T follicular helper cell (primary cell): Measurements from ENCODE around the gene SART3.
"Not testable (repeated sequence)": the region's sequence is repeated elsewhere in the genome, so short reads cannot be mapped to it uniquely, and the experiment has no call there.

Experiments
- DNase-seq: peaks from one replicate; pipeline ENCODE4 v3.0.0-alpha.2; 2020; ENCODE audit warnings: low read depth

SART3 gene

DNA sequence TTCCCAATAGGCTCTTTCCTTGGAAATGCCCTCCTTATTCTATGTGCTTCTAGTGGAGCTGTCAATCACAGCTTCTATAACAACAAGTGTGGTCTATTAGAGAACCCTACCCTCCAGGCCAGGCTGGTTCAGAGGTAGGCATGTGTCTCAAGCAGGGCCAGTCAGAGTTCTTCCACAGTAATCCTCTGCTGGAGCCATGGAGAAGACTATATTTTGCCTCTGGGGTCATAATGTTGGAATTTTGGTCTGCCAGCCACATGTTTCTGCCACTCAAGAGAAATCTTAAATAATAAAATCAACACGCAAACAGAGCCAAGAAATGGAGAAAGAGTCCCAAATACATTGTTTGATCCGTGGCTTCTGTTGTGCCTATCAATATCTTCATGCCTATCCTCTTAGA lies 69.7 kb downstream of the SART3 start:
- no peak for DNase-seq

DNA sequence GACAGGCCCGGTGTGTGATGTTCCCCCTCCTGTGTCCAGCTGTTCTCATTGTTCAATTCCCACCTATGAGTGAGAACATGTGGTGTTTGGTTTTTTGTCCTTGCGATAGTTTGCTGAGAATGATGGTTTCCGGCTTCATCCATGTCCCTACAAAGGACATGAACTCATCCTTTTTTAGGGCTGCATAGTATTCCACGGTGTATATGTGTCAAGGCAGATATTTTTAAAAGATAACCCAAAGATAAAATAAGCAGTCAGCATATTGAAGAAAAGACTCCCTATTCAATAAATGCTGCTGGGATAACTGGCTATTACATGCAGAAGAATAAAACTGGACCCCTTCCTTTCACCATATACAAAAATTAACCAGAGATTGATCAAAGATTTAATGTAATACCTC lies 73.9 kb downstream of the SART3 start:
- not testable (repeated sequence) for DNase-seq

DNA sequence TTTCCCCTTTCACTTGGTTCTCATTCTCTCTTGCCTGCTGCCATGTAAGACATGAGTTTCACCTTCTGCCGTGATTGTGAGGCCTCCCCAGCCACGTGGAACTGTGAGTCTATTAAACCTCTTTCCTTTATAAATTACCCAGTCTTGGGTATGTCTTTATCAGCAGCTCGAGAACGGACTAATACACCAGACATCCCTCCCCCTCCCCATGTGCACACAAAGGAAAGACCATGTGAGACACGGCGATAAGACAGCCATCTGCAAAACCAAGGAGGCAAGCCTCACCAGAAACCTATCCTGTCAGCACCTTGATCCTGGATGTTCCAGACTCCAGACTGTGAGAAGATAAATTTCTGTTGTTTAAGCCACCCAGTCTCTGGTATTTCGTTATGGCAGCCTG lies 75.6 kb downstream of the SART3 start:
- DNase-seq, result not testable (repeated sequence)

GRCh38 chr12:108484845-108485244 lies 76.1 kb downstream of the SART3 start:
- no peak for DNase-seq

DNA sequence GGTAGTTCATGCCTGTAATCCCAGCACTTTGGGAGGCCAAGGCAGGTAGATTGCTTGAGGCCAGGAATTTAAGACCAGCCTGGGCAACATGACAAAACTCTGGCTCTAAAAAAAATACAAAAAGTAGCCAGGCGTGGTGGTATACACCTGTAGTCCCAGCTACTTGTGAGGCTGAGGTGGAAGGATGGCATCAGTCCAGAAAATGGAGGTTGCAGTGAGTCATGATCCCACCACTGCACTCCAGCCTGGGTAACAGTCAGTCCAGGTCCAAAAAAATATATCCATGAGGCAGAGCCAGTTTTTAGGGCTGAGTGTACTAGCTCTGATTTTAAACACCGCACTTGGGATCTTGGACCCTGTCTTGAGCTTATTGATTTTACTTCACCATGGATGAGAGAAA lies 76.5 kb downstream of the SART3 start:
- DNase-seq, result no peak

DNA sequence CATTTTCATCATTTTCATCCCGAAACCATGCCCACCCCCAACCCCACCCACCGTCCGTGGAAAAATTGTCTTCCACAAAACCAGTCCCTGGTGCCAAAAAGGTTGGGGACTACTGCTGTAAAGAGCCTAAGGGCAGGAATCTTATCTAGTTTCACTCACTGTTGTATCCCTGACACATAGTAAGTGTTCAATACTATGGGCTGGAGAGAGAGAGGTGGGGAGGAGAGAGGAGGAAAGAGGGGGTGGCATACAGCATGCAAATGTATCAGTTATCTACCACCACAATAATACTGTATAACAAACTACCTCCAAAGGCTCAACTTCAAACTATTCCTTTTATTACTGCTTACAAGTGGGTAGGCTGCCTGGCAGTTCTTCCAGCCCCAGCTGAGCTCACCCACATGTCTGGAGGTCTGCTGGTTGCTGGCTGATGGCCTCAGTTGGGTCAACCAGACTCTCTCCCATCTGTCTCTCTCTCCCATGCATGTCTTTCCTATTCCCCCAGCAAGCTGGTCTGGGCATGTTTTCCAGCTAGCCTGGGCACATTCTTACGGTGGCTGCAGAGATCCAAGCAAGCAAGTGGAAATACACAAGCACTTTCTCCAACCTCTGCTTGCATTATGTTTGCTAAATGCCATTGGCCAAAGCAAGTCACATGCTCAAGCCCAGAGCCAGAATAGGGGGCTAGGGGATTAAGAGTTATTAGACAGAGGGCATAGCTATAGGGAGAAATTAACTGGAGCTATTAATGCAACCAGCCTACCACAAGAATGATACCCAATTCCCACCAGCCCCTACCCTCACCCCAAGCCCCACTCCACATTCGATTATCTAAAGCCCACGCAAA lies 77.5 kb downstream of the SART3 start:
- no peak for DNase-seq

DNA sequence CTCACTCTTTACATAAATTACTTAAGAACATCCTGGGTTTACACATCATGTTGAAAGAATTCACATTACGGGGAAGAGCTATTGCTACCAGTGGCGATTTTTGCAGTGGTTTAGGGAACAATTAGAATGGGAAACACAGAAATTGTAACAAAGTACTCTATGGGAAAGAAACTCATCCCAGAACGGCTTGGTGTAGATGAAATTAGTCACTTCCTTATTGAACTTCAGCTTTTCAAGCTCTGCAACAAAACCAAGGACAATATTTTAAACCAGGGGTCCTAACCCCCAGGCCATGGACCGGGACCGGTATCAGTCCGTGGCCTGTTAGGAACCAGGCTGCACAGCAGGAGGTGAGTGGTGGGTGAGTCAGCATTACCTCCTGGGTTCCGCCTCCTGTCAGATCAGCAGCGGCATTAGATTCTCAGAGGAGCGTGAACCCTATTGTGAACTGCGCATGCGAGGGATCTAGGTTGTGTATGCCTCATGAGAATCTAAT lies 78.2 kb downstream of the SART3 start:
- no peak for DNase-seq

GRCh38 chr12:108479364-108480070 lies 81.5 kb downstream of the SART3 start:
- DNase-seq, result no peak

DNA sequence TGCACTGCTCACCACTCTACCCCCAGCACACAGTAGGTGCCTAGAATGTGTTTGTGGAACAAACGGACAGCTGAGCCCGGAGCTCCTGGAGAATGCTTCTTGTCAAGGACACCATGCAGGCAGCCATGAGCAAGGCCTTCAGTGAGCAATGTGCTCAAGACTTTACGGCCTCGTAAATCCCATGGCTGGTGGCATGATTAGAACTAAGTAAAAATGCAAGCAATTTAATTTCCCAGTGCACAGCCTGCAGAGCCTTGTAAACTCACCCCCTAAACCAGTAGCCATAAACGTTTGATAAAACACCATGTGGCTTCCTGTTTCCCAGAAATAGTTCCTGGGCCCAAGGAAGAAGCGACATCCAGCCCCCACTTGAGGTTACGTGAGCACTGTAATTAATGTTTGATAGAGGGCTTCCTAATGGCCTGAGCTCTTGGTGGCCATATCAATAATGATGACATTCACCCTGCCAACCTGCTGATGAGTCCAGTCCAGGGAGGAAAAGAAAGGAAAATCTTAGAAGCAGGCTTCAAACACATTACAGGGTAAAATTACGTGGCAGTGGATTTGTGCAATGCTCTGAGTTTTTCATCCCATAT lies 82.3 kb downstream of the SART3 start:
- DNase-seq, result no peak

DNA sequence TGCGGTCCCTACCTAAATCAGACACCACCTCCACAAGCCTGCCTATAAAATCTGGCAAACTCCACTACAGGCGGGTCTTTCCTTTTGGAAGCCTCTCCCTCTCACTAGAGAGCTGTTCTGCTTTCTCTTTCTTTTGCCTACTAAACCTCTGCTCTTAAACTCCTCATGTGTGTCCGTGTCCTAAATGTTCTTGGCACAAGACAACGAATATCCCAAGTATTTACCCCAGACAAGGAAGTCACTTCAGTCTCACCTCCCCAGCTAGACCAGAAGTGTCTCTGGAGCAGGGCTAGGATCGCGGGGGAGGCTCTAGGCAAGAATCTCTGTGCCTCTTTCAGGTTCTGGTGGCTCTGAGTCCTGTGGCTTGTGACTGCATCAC lies 83.1 kb downstream of the SART3 start:
- no peak for DNase-seq

DNA sequence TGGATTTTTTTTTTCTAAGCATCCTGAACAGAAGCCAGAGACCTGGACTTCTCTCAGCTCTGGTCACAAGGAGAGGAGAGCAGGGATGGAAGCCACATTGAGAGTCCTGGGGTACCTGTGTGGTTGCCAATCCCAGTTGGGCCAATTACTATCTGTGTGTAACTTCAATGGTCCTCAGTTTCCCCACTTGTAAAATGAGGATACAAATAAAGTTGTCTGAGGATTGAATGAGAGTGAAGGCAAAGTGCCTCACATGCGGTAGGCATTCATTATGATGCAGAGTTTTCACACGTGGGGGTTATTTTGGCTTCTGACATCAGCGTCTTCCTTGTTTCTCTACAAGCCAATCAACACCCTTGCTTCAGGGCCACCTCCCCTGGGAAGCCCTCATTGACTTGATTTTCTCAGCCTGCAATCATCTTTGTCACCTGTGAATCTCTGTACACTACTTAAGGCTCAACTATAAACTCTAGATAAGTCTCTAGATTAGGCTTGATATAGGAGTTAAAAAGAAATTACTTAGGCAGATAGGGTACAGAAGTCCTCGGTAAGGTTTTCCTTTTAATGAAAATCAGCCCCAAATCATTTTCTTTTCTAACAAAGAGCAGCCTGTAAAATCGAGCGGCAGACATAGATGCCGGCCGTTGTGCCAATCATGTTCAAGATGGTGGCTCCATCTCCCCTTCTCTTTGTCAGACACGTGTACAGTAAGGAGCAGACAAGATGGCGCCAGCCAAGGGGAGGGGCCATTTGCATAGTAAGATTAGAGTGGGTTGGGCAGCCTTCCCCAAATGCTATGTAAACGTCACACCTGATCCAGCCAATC lies 83.7 kb downstream of the SART3 start:
- DNase-seq, result no peak

- no peak for DNase-seq
Observed at GRCh38 chr12:108475396-108475795, 85.6 kb downstream of the SART3 start.

GRCh38 chr12:108473400-108474055 lies 87.4 kb downstream of the SART3 start:
- no peak for DNase-seq
